Effector CD4-positive, alpha-beta T cell (primary cell): ENCODE measurements around the gene GPR34.
"Not testable (repeated sequence)": the region's sequence is repeated elsewhere in the genome, so short reads cannot be mapped to it uniquely, and the experiment has no call there.

ENCODE experiments used
- DNase-seq: peaks from one replicate; pipeline ENCODE4 v3.0.0-alpha.2; 2020

The GPR34 gene

GRCh38 chrX:41703574-41704029, 14.8 kb downstream of the GPR34 start:
- no peak for DNase-seq

GRCh38 chrX:41705042-41705441, 16.3 kb downstream of the GPR34 start:
- DNase-seq = no peak

- no peak for DNase-seq
These were observed 17.1 kb downstream of the GPR34 start for GRCh38 chrX:41705680-41706374.

GRCh38 chrX:41707218-41707617, 18.4 kb downstream of the GPR34 start:
- DNase-seq = no peak

DNA sequence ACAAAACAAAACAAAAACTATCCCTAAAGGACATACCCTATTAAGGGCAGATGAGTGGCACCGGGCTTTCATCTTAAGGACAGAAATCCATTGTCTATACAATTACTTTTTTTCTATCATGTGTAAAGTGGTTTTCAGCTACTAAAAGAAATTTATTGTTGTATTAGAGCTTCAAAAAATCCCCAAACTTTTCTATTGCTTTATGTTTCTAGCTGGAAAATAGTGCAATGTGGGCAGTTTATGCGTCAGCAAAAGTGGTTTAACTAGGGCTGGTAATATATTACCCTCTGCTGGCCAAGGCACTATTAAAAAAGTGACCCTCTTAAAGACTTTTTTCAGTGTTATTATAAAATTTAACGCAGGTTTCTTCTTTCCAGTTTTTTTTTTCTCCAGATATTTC, 19.7 kb downstream of the GPR34 start:
- DNase-seq = no peak

GRCh38 chrX:41711021-41711667, 22.4 kb downstream of the GPR34 start:
- no peak for DNase-seq

DNA sequence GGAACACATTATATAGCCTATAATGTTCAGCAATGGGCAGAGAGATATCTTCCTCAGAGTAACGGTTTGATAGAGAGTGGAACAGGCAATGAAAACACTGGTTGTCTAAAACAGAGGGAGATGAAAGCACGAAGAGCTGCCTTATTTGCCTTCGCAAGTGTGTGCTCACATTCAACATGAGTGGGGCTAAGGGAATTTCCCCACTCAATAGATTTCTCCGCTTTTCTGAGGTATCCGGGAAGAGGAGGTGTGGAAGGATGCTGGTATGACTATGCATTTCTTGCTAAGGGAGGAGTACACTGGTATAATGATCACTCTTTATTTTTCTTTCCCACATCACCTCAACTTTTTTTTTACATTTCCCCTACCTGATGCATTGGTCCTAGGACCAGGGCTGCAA, 27.4 kb downstream of the GPR34 start:
- DNase-seq = no peak

GRCh38 chrX:41716767-41717473, 28.1 kb downstream of the GPR34 start:
- no peak for DNase-seq

DNA sequence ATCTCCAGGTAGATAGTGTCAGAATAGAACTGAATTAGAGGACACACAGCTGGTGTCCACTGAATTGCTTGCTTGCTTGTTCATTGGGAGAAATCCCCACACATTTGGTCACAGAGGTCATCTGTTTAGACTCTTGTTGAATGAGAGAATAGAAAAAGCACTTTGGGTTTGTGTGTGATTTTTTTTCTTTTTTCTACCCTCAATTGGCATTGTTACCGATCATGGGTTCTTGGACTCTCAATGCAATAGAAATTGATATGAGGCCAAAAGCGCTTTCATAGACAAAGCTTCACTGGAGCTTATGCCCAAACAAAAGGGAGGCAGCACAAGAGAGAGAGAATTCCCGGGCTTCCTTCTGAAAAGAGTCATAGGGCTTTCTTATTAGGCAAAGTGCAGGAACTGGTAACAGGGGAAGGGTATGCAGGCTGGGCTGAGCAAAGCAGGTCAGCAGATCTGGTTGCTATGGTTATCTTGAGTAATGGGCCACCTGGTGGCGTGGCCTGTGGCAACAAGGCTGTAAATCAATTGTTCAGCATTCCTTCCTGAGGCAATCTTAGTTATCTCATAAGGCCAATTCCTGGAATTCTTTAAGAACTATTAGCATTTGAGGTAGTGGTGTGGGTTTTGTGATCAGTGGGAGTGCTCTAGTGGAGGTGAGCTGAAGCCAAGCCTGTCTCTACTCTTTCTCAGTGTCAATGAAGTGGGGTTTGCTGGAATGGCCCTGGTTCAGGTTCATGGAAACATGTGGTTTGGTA, 29.9 kb downstream of the GPR34 start:
- no peak for DNase-seq

GRCh38 chrX:41719610-41720009, 30.8 kb downstream of the GPR34 start:
- not testable (repeated sequence) for DNase-seq

- DNase-seq = no peak
These were observed 31.5 kb downstream of the GPR34 start for GRCh38 chrX:41720125-41720779.

- DNase-seq = no peak
These were observed 32.8 kb downstream of the GPR34 start for GRCh38 chrX:41721590-41721989.

GRCh38 chrX:41722214-41722613, 33.4 kb downstream of the GPR34 start:
- no peak for DNase-seq

- no peak for DNase-seq
These were observed 34.2 kb downstream of the GPR34 start for GRCh38 chrX:41722816-41723618.

DNA sequence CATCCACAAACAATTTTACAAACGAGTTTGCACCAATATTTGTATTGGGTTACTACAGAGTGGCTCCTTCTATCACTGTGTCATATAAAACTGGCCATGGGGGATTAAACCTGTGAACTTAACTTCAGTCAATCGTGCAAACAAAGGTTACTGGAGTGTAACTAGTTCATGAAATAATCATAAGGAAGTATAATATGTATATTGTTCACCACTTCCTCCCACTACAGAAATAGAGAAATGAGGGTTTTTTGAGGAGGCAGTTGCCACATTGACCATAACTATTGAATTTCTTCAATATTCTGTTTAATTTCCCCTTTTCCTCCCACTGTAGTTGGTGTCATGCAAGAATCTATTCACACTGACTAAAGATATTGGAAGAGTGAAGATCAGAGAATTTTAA, 35.1 kb downstream of the GPR34 start, which contains the start of gene GPR82:
GPR82 (plus strand) TSS at position 356 of the 400 bp plus-strand sequence. CDS start 2,846 bp downstream, outside the sequence.
- no peak for DNase-seq

GRCh38 chrX:41728125-41728524, 39.4 kb downstream of the GPR34 start:
- no peak for DNase-seq

DNA sequence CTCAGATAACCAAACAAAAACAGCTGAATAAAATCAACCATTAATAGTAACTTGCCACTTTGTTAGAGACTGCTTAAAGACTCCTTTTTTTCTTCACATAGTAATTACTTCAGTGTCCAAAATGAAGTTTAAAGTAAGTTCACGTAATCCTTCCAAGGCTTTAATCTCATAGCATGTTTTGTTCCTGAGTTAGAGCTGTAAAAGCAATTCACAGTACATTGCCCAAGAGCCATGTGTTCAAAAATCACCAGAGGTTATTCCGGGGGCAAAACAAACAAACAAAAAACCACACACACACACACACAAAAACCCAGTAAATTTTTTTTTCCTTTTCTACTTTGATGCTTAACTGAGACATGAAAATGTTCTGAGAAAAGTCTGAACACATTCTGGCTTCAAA, 41.3 kb downstream of the GPR34 start:
- no peak for DNase-seq

DNA sequence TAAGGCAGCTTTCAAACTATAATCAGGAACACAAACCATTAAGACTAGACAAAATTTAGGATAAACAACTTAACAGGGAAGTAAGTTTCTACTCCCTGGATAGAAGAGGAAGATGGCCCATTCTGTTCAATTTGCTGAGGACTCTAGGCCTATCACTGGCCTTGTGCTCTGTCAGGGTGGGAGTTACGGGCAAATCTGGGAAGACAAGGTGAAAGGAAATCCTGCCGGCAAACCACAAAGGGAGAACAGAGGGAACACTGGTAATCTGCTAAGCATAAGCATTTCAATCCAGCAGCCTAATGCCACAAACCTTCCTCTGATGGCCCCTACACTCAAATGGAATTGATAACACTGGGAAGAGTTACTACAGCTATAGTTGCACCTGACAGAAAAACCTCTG, 43.5 kb downstream of the GPR34 start:
- DNase-seq = no peak

- DNase-seq = no peak
These were observed 45.2 kb downstream of the GPR34 start for GRCh38 chrX:41733939-41734338.

GRCh38 chrX:41734530-41734929, 45.8 kb downstream of the GPR34 start:
- DNase-seq = no peak

- no peak for DNase-seq
These were observed 48.3 kb downstream of the GPR34 start for GRCh38 chrX:41737065-41737464.

DNA sequence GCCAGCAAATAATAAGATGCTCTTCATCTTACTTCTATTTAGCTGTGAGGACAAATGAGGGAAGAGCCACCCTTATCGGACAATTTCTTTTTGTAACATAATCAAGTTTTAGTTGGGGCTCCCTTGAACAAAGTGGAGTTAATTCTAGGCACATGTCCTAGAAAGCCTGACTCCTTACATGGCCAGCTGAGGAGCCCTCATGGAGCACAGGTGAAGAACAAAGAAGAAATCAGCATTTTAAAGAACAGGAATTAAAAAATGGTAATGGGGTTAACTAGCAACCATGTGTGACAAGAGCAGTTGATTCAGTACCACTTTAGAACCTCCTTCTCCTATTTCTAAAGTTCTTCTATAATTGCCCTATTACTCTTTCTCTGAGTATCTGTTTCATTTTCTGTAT, 51.1 kb downstream of the GPR34 start:
- DNase-seq = no peak
